GM18951 (cell line): ENCODE data around the gene FBXW8.

Source experiments
- POLR2A ChIP-seq: IDR thresholded peaks from 4 replicates; pipeline ENCODE4 v1.6.1; 2011; ENCODE audit warnings: mild to moderate bottlenecking; ENCODE audit not compliant: insufficient read length, insufficient read depth; ENCODE audit errors: extremely low read depth
- in situ Hi-C: fragments of 300-500 bp; cut with MboI; formaldehyde crosslinking; loops from one replicate; pipeline ENCODE4 v1.12.0; 2022; ENCODE audit warnings: low sequenced_read_pairs, mixed read lengths, inconsistent platforms; ENCODE audit not compliant: unreplicated experiment

Gene FBXW8

GRCh38 chr12:116943419-116944372, 32.9 kb downstream of the FBXW8 start:
- in situ Hi-C loops = no loop called here
- no peak for TF ChIP-seq POLR2A

GRCh38 chr12:116945886-116946550, 35.3 kb downstream of the FBXW8 start:
- in situ Hi-C loops = no loop called here
- no peak for TF ChIP-seq POLR2A

- TF ChIP-seq POLR2A = no peak
- in situ Hi-C loops = no loop called here
Measured at GRCh38 chr12:116948298-116948697, 37.5 kb downstream of the FBXW8 start.

GRCh38 chr12:116950628-116951325, 40.0 kb downstream of the FBXW8 start:
- no peak for TF ChIP-seq POLR2A

GRCh38 chr12:116954710-116955381, 44.1 kb downstream of the FBXW8 start:
- in situ Hi-C loops = no loop called here
- no peak for TF ChIP-seq POLR2A

More at GRCh38 chr12:116950628-116951325, 40.0 kb downstream of the FBXW8 start:
- in situ Hi-C loops = no loop called here

GRCh38 chr12:116955382-116956021, 44.8 kb downstream of the FBXW8 start:
- no peak for TF ChIP-seq POLR2A
- in situ Hi-C loops = no loop called here

GRCh38 chr12:116958402-116959197, 47.9 kb downstream of the FBXW8 start:
- no peak for TF ChIP-seq POLR2A
- in situ Hi-C loops = no loop called here

- in situ Hi-C loops = no loop called here
- no peak for TF ChIP-seq POLR2A
Measured at GRCh38 chr12:116959198-116959460, 48.4 kb downstream of the FBXW8 start.

GRCh38 chr12:116959845-116960514, 49.2 kb downstream of the FBXW8 start:
- in situ Hi-C loops = no loop called here
- TF ChIP-seq POLR2A = no peak

- in situ Hi-C loops = no loop called here
- TF ChIP-seq POLR2A = no peak
Measured at GRCh38 chr12:116962197-116962596, 51.4 kb downstream of the FBXW8 start.

- TF ChIP-seq POLR2A = no peak
- in situ Hi-C loops = no loop called here
Measured at GRCh38 chr12:116962783-116963356, 52.1 kb downstream of the FBXW8 start.
